BLaER1 treated with 17β-estradiol and CSF1 and Interleukin-3, amounts not matched to agents 10 nM and 100 nM (cell line): Measurements from ENCODE around the gene SDK1.
"Not testable (repeated sequence)": the region's sequence is repeated elsewhere in the genome, so short reads cannot be mapped to it uniquely, and the experiment has no call there.

Source experiments
- H3K27ac ChIP-seq, 11 experiments: shearing (Covaris generic); formaldehyde crosslinking; 2 replicates each; pipeline ENCODE4 v1.8.1; 2022
- H3K27me3 ChIP-seq, 11 experiments: shearing (Covaris generic); formaldehyde crosslinking; 2 replicates each; pipeline ENCODE4 v1.8.1; 2022
- H3K36me3 ChIP-seq, 11 experiments: shearing (Covaris generic); formaldehyde crosslinking; 2 replicates each; pipeline ENCODE4 v1.8.1; 2022
- H3K4me1 ChIP-seq, 10 experiments: shearing (Covaris generic); formaldehyde crosslinking; 2 replicates each; pipeline ENCODE4 v1.8.1; 2022
- H3K4me2 ChIP-seq, 11 experiments: shearing (Covaris generic); formaldehyde crosslinking; 2 replicates each; pipeline ENCODE4 v1.8.1; 2022
- H3K4me3 ChIP-seq, 10 experiments: shearing (Covaris generic); formaldehyde crosslinking; 2 replicates each; pipeline ENCODE4 v1.8.1; 2022
- H3K9ac ChIP-seq, 11 experiments: shearing (Covaris generic); formaldehyde crosslinking; 2 replicates each; pipeline ENCODE4 v1.8.1; 2022
- H3K9me3 ChIP-seq, 11 experiments: shearing (Covaris generic); formaldehyde crosslinking; replicated peaks in 1 of 11; 2 replicates each; pipeline ENCODE4 v1.8.1; 2022
- H4K20me1 ChIP-seq, 11 experiments: shearing (Covaris generic); formaldehyde crosslinking; 2 replicates each; pipeline ENCODE4 v1.8.1; 2022
- Cebpa-rat ChIP-seq, 11 experiments: shearing (Covaris generic); IDR thresholded peaks; 2 replicates each; pipeline ENCODE4 v1.8.1; 2022

The SDK1 gene

GRCh38 chr7:3961857-3962503, 660.9 kb downstream of the SDK1 start:
- Histone ChIP-seq H3K27me3 (no peaks in the 10 kb centered on the region), H3K4me2 (no peak overlapping the region), H4K20me1 (no peaks in the 10 kb centered on the region), H3K36me3 (no peaks in the 10 kb centered on the region), H3K4me3 (no peak overlapping the region), H3K27ac (no peak overlapping the region), H3K9me3 (peaks cover 0 to 14% (median 4%) of the 10 kb centered on the region in 11 experiments; a peak in 6 of 22 replicates), H3K4me1 (peaks cover under 1 to 11% (median 6%) of the 10 kb centered on the region in 10 experiments; a peak in 16 of 20 replicates), H3K9ac (no peak overlapping the region)
- no peak for TF ChIP-seq Cebpa-rat (IDR thresholded peaks at IDR 0.05)

- not testable (repeated sequence) for H4K20me1 ChIP-seq, H3K36me3 ChIP-seq, H3K27ac ChIP-seq, H3K4me2 ChIP-seq, H3K27me3 ChIP-seq, H3K4me1 ChIP-seq, H3K4me3 ChIP-seq, H3K9ac ChIP-seq
- H3K9me3 ChIP-seq: peaks cover 0 to 14% (median 4%) of the 10 kb centered on the region in 11 experiments; a peak in 6 of 22 replicates
Observed at GRCh38 chr7:3963768-3964167, 662.7 kb downstream of the SDK1 start.

GRCh38 chr7:3964980-3965606, 664.0 kb downstream of the SDK1 start:
- no peak overlapping the region for H3K27ac ChIP-seq
- no peaks in the 10 kb centered on the region for H3K27me3 ChIP-seq

GRCh38 chr7:3965794-3966395, 664.8 kb downstream of the SDK1 start:
- Histone ChIP-seq H3K36me3 (no peaks in the 10 kb centered on the region), H3K4me2 (no peak overlapping the region), H3K27me3 (no peaks in the 10 kb centered on the region), H3K4me3 (no peak overlapping the region), H3K4me1 (no peaks in the 10 kb centered on the region), H3K9ac (no peak overlapping the region), H4K20me1 (no peaks in the 10 kb centered on the region), H3K27ac (no peak overlapping the region), H3K9me3 (peaks cover 0 to 14% (median 4%) of the 10 kb centered on the region in 11 experiments; a peak in 6 of 22 replicates)
- TF ChIP-seq Cebpa-rat (IDR thresholded peaks at IDR 0.05): no peak

More at GRCh38 chr7:3964980-3965606, 664.0 kb downstream of the SDK1 start:
- Histone ChIP-seq H3K4me3 (no peak overlapping the region), H3K4me1 (no peaks in the 10 kb centered on the region), H3K9me3 (peaks cover 0 to 14% (median 4%) of the 10 kb centered on the region in 11 experiments; a peak in 6 of 22 replicates), H4K20me1 (no peaks in the 10 kb centered on the region), H3K9ac (no peak overlapping the region), H3K36me3 (no peaks in the 10 kb centered on the region), H3K4me2 (no peak overlapping the region)
- no peak for TF ChIP-seq Cebpa-rat (IDR thresholded peaks at IDR 0.05)

GRCh38 chr7:3968234-3968633, 667.2 kb downstream of the SDK1 start:
- Histone ChIP-seq H3K4me2 (no peak overlapping the region), H3K9ac (no peak overlapping the region), H3K9me3 (no peaks in the 10 kb centered on the region), H3K36me3 (no peaks in the 10 kb centered on the region), H3K27ac (no peak overlapping the region), H3K4me3 (no peak overlapping the region), H3K4me1 (no peaks in the 10 kb centered on the region), H3K27me3 (no peaks in the 10 kb centered on the region), H4K20me1 (no peaks in the 10 kb centered on the region)
- no peak for TF ChIP-seq Cebpa-rat (IDR thresholded peaks at IDR 0.05)

GRCh38 chr7:3969286-3969685, 668.2 kb downstream of the SDK1 start:
- no peak overlapping the region for H3K4me2 ChIP-seq
- H3K9ac ChIP-seq: no peak overlapping the region
- H3K36me3 ChIP-seq: no peaks in the 10 kb centered on the region
- no peaks in the 10 kb centered on the region for H3K27me3 ChIP-seq
- H3K4me1 ChIP-seq: no peaks in the 10 kb centered on the region
- peaks cover 0 to 2% (median under 1%) of the 10 kb centered on the region in 11 experiments; a peak in 8 of 22 replicates for H3K9me3 ChIP-seq
- no peak for TF ChIP-seq Cebpa-rat (IDR thresholded peaks at IDR 0.05)
- no peak overlapping the region for H3K27ac ChIP-seq
- no peaks in the 10 kb centered on the region for H4K20me1 ChIP-seq
- H3K4me3 ChIP-seq: no peak overlapping the region

- Histone ChIP-seq H3K36me3 (peaks cover 0 to 5% (median 0%) of the 10 kb centered on the region in 11 experiments; a peak in 1 of 22 replicates), H3K27ac (no peak overlapping the region), H3K4me2 (no peak overlapping the region), H3K9me3 (peaks cover 12 to 18% (median 16%) of the 10 kb centered on the region in 11 experiments), H3K4me3 (no peak overlapping the region), H3K9ac (no peak overlapping the region), H3K27me3 (no peaks in the 10 kb centered on the region), H3K4me1 (no peaks in the 10 kb centered on the region), H4K20me1 (no peaks in the 10 kb centered on the region)
- TF ChIP-seq Cebpa-rat (IDR thresholded peaks at IDR 0.05): no peak
Observed at GRCh38 chr7:3971323-3971722, 670.3 kb downstream of the SDK1 start.

GRCh38 chr7:3973264-3973663, 672.2 kb downstream of the SDK1 start:
- H4K20me1 ChIP-seq: no peaks in the 10 kb centered on the region
- no peak overlapping the region for H3K4me3 ChIP-seq
- no peak overlapping the region for H3K27ac ChIP-seq
- H3K4me1 ChIP-seq: no peaks in the 10 kb centered on the region
- H3K27me3 ChIP-seq: no peaks in the 10 kb centered on the region
- no peak overlapping the region for H3K4me2 ChIP-seq
- H3K9ac ChIP-seq: no peak overlapping the region
- H3K9me3 ChIP-seq: peaks cover 12 to 31% (median 26%) of the 10 kb centered on the region in 11 experiments
- TF ChIP-seq Cebpa-rat (IDR thresholded peaks at IDR 0.05): no peak
- H3K36me3 ChIP-seq: peaks cover 0 to 5% (median 0%) of the 10 kb centered on the region in 11 experiments; a peak in 1 of 22 replicates

- Histone ChIP-seq H3K27me3 (no peaks in the 10 kb centered on the region), H3K4me2 (no peak overlapping the region), H3K4me1 (no peaks in the 10 kb centered on the region), H3K27ac (no peak overlapping the region), H3K4me3 (no peak overlapping the region), H3K9ac (no peak overlapping the region), H3K36me3 (peaks cover 0 to 5% (median 0%) of the 10 kb centered on the region in 11 experiments; a peak in 1 of 22 replicates), H4K20me1 (no peaks in the 10 kb centered on the region), H3K9me3 (peaks cover 12 to 31% (median 26%) of the 10 kb centered on the region in 11 experiments)
- TF ChIP-seq Cebpa-rat (IDR thresholded peaks at IDR 0.05): no peak
Observed at GRCh38 chr7:3974329-3974728, 673.3 kb downstream of the SDK1 start.
